ENCODE measurements around the gene NOP9.
"Not testable (repeated sequence)": the region's sequence is repeated elsewhere in the genome, so short reads cannot be mapped to it uniquely, and the experiment has no call there.

The NOP9 gene

GRCh38 chr14:24310646-24311604 is 11.3 kb downstream of the NOP9 start, which contains the start of gene LTB4R:
Gene LTB4R (plus strand): TSS chr14:24311502. CDS start chr14:24315652, 4,150 bp downstream.
- peak; percentile 73 for DNase-seq

- no peak for DNase-seq
Observed at GRCh38 chr14:24311837-24312615, 12.4 kb downstream of the NOP9 start.

- DNase-seq: no peak
Observed at GRCh38 chr14:24312736-24313507, 13.3 kb downstream of the NOP9 start.

- DNase-seq: no peak
Observed at GRCh38 chr14:24313913-24314312, 14.3 kb downstream of the NOP9 start.

GRCh38 chr14:24314377-24315193 is 14.9 kb downstream of the NOP9 start:
- no peak for DNase-seq

- DNase-seq: no peak
Observed at GRCh38 chr14:24315243-24315806, 15.7 kb downstream of the NOP9 start.

GRCh38 chr14:24315807-24316596 is 16.4 kb downstream of the NOP9 start:
- DNase-seq: no peak

- no peak for DNase-seq
Observed at GRCh38 chr14:24316597-24316950, 16.9 kb downstream of the NOP9 start.

- peak; percentile 49 for DNase-seq
Observed at GRCh38 chr14:24317141-24317928, 17.7 kb downstream of the NOP9 start.

GRCh38 chr14:24321212-24321975 is 21.7 kb downstream of the NOP9 start:
- no peak for DNase-seq

- no peak for DNase-seq
Observed at GRCh38 chr14:24322672-24323071, 23.0 kb downstream of the NOP9 start.

GRCh38 chr14:24323341-24323740 is 23.7 kb downstream of the NOP9 start:
- DNase-seq: no peak

- DNase-seq: no peak
Observed at GRCh38 chr14:24324024-24324423, 24.4 kb downstream of the NOP9 start.

GRCh38 chr14:24325041-24325530 is 25.4 kb downstream of the NOP9 start:
- no peak for DNase-seq

- DNase-seq: no peak
Observed at GRCh38 chr14:24325963-24326362, 26.3 kb downstream of the NOP9 start.

- no peak for DNase-seq
Observed at GRCh38 chr14:24327303-24327702, 27.7 kb downstream of the NOP9 start.

GRCh38 chr14:24327914-24328313 is 28.3 kb downstream of the NOP9 start:
- not testable (repeated sequence) for DNase-seq

- DNase-seq: no peak
Observed at GRCh38 chr14:24329073-24329663, 29.5 kb downstream of the NOP9 start.

- DNase-seq: no peak
Observed at GRCh38 chr14:24329736-24330135, 30.1 kb downstream of the NOP9 start.
